GM12874 (cell line): ENCODE measurements around the gene ENTPD2.

Experiments
- TF ChIP-seq, protein P1 (sequence below): IDR thresholded peaks from 2 replicates; pipeline ENCODE4 v1.5.1; 2011; ENCODE audit warnings: low read depth, mild to moderate bottlenecking, control low read depth, low read length, moderate library complexity; ENCODE audit not compliant: insufficient read depth

ENTPD2 gene

DNA sequence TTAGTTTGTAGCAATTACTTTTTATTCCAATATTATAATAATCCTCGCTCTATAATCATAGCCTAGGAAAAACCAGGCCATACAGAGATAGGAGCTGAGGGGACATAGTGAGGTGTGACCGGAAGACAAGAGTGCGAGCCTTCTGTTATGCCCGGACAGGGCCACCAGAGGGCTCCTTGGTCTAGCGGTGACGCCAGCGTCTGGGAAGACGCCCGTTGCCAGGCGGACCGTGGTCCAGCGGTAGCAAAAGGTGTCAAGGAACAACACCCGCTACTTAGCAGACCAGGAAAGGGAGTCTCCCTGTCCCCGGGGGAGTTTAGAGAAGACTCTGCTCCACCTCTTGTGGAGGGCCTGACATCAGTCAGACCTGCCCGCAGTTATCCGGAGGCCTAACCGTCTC lies 49.6 kb downstream of the ENTPD2 start:
- TF ChIP-seq, protein P1, sequence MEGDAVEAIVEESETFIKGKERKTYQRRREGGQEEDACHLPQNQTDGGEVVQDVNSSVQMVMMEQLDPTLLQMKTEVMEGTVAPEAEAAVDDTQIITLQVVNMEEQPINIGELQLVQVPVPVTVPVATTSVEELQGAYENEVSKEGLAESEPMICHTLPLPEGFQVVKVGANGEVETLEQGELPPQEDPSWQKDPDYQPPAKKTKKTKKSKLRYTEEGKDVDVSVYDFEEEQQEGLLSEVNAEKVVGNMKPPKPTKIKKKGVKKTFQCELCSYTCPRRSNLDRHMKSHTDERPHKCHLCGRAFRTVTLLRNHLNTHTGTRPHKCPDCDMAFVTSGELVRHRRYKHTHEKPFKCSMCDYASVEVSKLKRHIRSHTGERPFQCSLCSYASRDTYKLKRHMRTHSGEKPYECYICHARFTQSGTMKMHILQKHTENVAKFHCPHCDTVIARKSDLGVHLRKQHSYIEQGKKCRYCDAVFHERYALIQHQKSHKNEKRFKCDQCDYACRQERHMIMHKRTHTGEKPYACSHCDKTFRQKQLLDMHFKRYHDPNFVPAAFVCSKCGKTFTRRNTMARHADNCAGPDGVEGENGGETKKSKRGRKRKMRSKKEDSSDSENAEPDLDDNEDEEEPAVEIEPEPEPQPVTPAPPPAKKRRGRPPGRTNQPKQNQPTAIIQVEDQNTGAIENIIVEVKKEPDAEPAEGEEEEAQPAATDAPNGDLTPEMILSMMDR: peak; percentile 34

DNA sequence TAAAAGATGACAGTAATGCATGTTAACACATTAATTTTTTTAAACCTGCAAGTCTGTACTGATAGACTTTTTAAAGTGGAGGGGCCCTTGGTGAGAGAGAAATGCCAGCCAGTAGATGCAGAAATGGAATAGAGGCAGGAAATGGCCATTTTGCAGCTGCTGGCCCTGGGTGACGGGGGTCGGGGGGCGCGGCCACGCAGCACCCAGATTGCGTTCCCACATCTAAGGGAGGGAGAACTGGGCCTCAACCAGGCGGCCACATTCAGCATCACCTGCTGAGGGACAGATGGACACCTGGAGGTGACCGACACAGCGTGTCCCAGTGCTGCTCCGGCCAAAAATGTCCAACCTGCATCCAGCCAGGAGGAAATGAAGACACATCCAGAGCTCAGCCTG lies 51.2 kb downstream of the ENTPD2 start:
- TF ChIP-seq, protein P1: no peak

DNA sequence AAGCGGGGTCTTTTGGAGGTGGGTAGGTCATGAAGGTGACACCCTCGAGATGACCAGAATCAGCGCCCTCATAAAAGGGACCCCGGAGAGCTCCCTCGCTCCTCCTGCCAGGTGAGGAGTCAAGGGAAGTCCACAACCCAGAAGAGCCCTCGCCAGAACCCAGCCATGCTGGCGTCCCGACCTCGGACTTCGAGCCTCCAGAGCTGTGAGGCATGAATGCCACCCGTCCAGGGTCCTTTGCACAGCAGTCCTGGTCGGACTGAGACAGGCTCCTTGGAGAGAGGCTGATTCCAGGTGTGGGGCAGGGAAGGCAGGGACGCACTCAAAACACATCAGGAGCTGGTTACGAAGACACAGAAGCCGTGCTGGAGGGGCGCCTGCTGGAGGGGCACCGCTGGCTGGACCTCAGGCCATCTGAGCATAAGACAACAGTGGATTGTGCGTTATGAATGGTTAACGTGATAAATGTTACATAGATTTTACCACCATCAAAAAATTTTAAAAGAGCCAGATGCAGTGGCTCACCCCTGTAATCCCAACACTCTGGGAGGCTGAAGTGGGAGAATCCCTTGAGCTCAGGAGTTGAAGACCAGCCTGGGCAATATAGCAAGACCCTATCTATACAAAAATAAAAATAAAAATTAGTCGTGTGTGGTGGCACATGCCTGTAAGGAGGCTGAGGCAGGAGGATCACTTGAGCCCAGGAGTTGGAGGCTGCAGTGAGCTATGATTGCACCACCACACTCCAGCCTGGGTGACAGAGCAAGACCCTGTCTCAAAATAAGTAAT lies 51.8 kb downstream of the ENTPD2 start:
- TF ChIP-seq, protein P1: no peak

DNA sequence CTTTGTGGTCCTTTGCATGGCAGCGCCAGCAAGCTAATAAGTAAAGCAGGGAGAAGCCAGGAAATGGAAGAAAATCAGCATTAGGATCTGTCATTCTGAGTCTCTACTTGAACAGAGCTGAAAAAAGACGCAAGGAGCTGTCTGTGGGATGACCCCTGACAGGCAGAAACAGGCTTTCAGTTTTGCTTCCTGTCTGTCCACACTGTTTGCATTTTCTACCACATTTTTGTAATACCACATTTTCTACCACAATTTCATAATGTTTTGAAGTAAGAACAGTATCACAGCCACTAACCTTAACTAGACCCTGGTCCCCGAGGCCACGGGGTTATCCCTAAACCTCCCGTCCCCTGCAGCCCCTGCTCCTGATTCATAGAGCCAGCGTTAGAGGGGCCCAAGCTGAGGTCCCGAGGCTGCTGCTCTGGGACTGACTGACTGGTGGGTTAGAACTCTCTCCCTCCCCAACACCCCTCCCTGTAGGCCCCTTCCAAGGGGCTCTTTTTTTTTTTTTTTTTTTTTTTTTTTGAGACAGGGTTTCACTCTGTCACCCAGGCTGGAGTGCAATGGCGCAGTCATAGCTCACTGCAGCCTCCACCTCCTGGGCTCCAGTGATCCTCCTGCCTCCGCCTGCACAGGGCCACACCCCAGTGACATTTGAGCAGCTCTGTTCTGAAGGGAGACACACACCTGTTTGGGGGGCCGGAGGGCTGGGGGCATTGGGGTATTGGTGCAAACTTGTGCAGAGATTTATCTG lies 53.5 kb downstream of the ENTPD2 start:
- TF ChIP-seq, protein P1: no peak
